OCI-LY7 (cell line): Measurements from ENCODE around the gene STS. TPM values are rescaled to one million over a fixed set of nuclear protein-coding genes. Genes with fewer than 3 reads are reported as not detected.
A peak's percentile ranks its signal among the peaks of the same experiment; 100 is the strongest.

ENCODE experiments used
- BruUV-seq: library from RNA; stranded (reverse); fragments of 400-500 nt; replicated peaks from 2 replicates; lab custom pipeline; 2021; lab: Mats Ljungman, UMichigan
- CTCF ChIA-PET: fragments of 300-600 bp; sonication (Branson Sonifier 250); formaldehyde crosslinking; loops from one replicate; lab custom pipeline; 2022; ENCODE audit warnings: antibody characterized with exemption; ENCODE audit not compliant: unreplicated experiment; lab: Charles Lee
- POLR2A ChIA-PET: fragments of 300-600 bp; sonication (Branson Sonifier 250); formaldehyde crosslinking; loops from one replicate; lab custom pipeline; 2022; ENCODE audit warnings: antibody characterized with exemption; lab: Charles Lee
- DNase-seq: peaks from one replicate; pipeline ENCODE4 v3.0.0-alpha.2; 2015; ENCODE audit warnings: low spot score
- H2AFZ ChIP-seq: fragments of 200-600 bp; sonication (generic), shearing (Covaris generic); 2 replicates; pipeline ENCODE4 v1.6.1; 2014; ENCODE audit warnings: mild to moderate bottlenecking, antibody characterized with exemption, low read length, moderate library complexity
- H3K27ac ChIP-seq: fragments of 200-600 bp; sonication (generic); 2 replicates; pipeline ENCODE4 v1.5.1; 2014; ENCODE audit warnings: mixed run types, low read depth, mild to moderate bottlenecking, moderate library complexity, low read length, inconsistent platforms; ENCODE audit not compliant: poor library complexity, severe bottlenecking
- H3K36me3 ChIP-seq: fragments of 200-600 bp; sonication (generic); 2 replicates; pipeline ENCODE4 v1.6.1; 2014; ENCODE audit warnings: mild to moderate bottlenecking, antibody characterized with exemption, low read length, moderate library complexity, mixed read lengths; ENCODE audit not compliant: insufficient read depth
- H3K4me1 ChIP-seq: fragments of 200-600 bp; sonication (generic); 2 replicates; pipeline ENCODE4 v1.5.1; 2014; ENCODE audit warnings: mild to moderate bottlenecking, low read length; ENCODE audit not compliant: insufficient read depth, poor library complexity, severe bottlenecking
- H3K4me2 ChIP-seq: fragments of 200-600 bp; sonication (generic); 2 replicates; pipeline ENCODE4 v1.6.1; 2014; ENCODE audit warnings: mild to moderate bottlenecking, low read length
- H3K4me3 ChIP-seq: fragments of 200-600 bp; sonication (generic); 2 replicates; pipeline ENCODE4 v1.5.1; 2014; ENCODE audit warnings: mild to moderate bottlenecking, low read depth, low read length; ENCODE audit not compliant: poor library complexity, severe bottlenecking
- H3K79me2 ChIP-seq: fragments of 200-600 bp; sonication (generic); 2 replicates; pipeline ENCODE4 v1.6.1; 2016; ENCODE audit warnings: low read depth, mild to moderate bottlenecking, low read length, moderate library complexity, mixed read lengths; ENCODE audit not compliant: insufficient read depth
- H3K9me2 ChIP-seq: fragments of 200-600 bp; sonication (generic); 2 replicates; pipeline ENCODE4 v1.6.1; 2016; ENCODE audit warnings: mild to moderate bottlenecking, low read length, mixed read lengths; ENCODE audit not compliant: insufficient read depth
- H3K9me3 ChIP-seq: fragments of 200-600 bp; sonication (generic); 2 replicates; pipeline ENCODE4 v1.6.1; 2014; ENCODE audit warnings: mild to moderate bottlenecking, mixed run types, low read length, mixed read lengths
- H4K20me1 ChIP-seq: fragments of 200-600 bp; sonication (generic); 2 replicates; pipeline ENCODE4 v1.6.1; 2014; ENCODE audit warnings: mild to moderate bottlenecking, antibody characterized with exemption, low read length, moderate library complexity, mixed read lengths; ENCODE audit not compliant: insufficient read depth
- CTCF ChIP-seq: fragments of 200-600 bp; sonication (generic); conservative IDR thresholded peaks from 2 replicates; pipeline ENCODE4 v1.5.1; 2014; ENCODE audit warnings: mild to moderate bottlenecking, antibody characterized with exemption, low read length, moderate library complexity, mixed read lengths
- EZH2phosphoT487 ChIP-seq: fragments of 200-600 bp; sonication (generic); IDR thresholded peaks from 2 replicates; pipeline ENCODE4 v1.6.1; 2018; ENCODE audit warnings: low read depth, borderline replicate concordance, mild to moderate bottlenecking, mixed run types, antibody characterized with exemption, low read length, moderate library complexity, mixed read lengths
- intact Hi-C: fragments of 100-400 bp; cut with micrococcal nuclease; formaldehyde crosslinking; loops from one replicate; pipeline ENCODE4 v1.10.0; 2022; ENCODE audit not compliant: unreplicated experiment
- total RNA-seq, 2 experiments: library from RNA; depleted of rRNA in 1 of 2; stranded (reverse); fragments of >200 nt in 1 of 2; shearing (Covaris generic) in 1 of 2; gene quantifications; 2 replicates each; pipeline ENCODE4 v1.2.3, GENCODE V29; 2014 to 2022

STS gene
- total RNA-seq, 2 experiments from 2014 or later = 16.3 to 40.3 TPM

GRCh38 chrX:7147978-7148854, 704 bp downstream of the STS start, which contains the start of gene PUDP:
PUDP (minus strand) TSS chrX:7148153; CDS start chrX:7148113, 40 bp downstream.
- 0 out of 2 replicates have a peak, but pooled peaks cover 4% of the 10 kb centered on the region for H3K36me3 ChIP-seq
- peak within 1 kb of the TSS; percentile 87 for H3K27ac ChIP-seq
- DNase-seq = peak; percentile 87
- peak within 1 kb of the TSS; percentile 95 for H3K4me3 ChIP-seq
- H4K20me1 ChIP-seq = no peaks in the 10 kb centered on the region
- H3K9me2 ChIP-seq = no peaks in the 10 kb centered on the region
- no peak for TF ChIP-seq EZH2phosphoT487
- TF ChIP-seq CTCF = peak; percentile 41
- H2AFZ ChIP-seq = peak within 1 kb of the TSS; percentile 91
- intact Hi-C loops = loop anchor here (2.0 to 5.0 kb wide), 3 partner anchors 37 to 74 kb away; no protein-coding TSS in a partner anchor
- peaks cover 33% of the 10 kb centered on the region for H3K4me1 ChIP-seq
- H3K9me3 ChIP-seq = no peaks in the 10 kb centered on the region
- ChIA-PET CTCF (interaction anchor here (1.7 kb wide), 1 partner anchor 14 kb away, joined by 6 read pairs; no protein-coding TSS in a partner anchor), POLR2A (interaction anchor here (0.6 to 1.8 kb wide), 6 partner anchors 13 to 1840 kb away, joined by 3 to 12 read pairs (median 4); no protein-coding TSS in a partner anchor)
- H3K4me2 ChIP-seq = peak within 1 kb of the TSS; percentile 90
- H3K79me2 ChIP-seq = peaks cover 49% of the 10 kb centered on the region; the same call in 1 of the 2 replicates
- no TSS peak for BruUV-seq

GRCh38 chrX:7149411-7149810, 1.9 kb downstream of the STS start:
- Histone ChIP-seq H2AFZ (no peak overlapping the region), H3K9me3 (no peaks in the 10 kb centered on the region), H3K36me3 (no peaks in the 10 kb centered on the region), H4K20me1 (no peaks in the 10 kb centered on the region), H3K4me2 (peak overlapping the region; percentile 82), H3K4me3 (peak overlapping the region; percentile 95), H3K27ac (no peak overlapping the region), H3K79me2 (peaks cover 37% of the 10 kb centered on the region; the same call in 1 of the 2 replicates), H3K9me2 (no peaks in the 10 kb centered on the region), H3K4me1 (peaks cover 33% of the 10 kb centered on the region)
- TF ChIP-seq EZH2phosphoT487 (no peak), CTCF (no peak)
- CTCF ChIA-PET = no interaction called here
- no peak for DNase-seq
- BruUV-seq = TSS peak; percentile 53
- intact Hi-C loops = loop anchor here (2.0 to 5.0 kb wide), 3 partner anchors 39 to 73 kb away; no protein-coding TSS in a partner anchor
- POLR2A ChIA-PET = interaction anchor here (0.6 kb wide), 1 partner anchor 14 kb away, joined by 3 read pairs; no protein-coding TSS in a partner anchor
